Stomach (tissue), 4 donors: ENCODE measurements around the gene NRG3.

ENCODE experiments used
- CTCF ChIP-seq, 7 experiments: fragments of 450-650 bp in 4 of 7; fragments of 200-600 bp in 3 of 7; sonication (generic) in 3 of 7; IDR thresholded peaks; one replicate each; pipeline ENCODE4 v1.5.1; 2016 to 2019; ENCODE audit warnings: antibody characterized with exemption in 7 of 7, control low read depth in 2 of 7, mild to moderate bottlenecking in 1 of 7
- EP300 ChIP-seq: sonication (generic); formaldehyde crosslinking; IDR thresholded peaks from one replicate; pipeline ENCODE4 v1.6.1; 2017; ENCODE audit warnings: antibody characterized with exemption

- no peak for TF ChIP-seq CTCF (IDR thresholded peaks at IDR 0.05)
- no peak for TF ChIP-seq EP300
Measured at GRCh38 chr10:82968533-82968932, 1093.5 kb downstream of the NRG3 start.
